Naive thymus-derived CD4-positive, alpha-beta T cell (primary cell): ENCODE measurements around the gene CCNL2. TPM values are rescaled to one million over a fixed set of nuclear protein-coding genes. Genes with fewer than 3 reads are reported as not detected.

Experiments
- microRNA-seq: library from miRNA; unstranded; fragments of <30 nt; microRNA quantifications from one replicate; pipeline ENCODE4 v1.2.0, GENCODE V29; 2022; ENCODE audit warnings: borderline microRNAs expressed
- polyA plus RNA-seq, 2 donors: library from polyadenylated mRNA; unstranded; fragments of 300-500 nt; fragmentation: Illumina TruSeq; gene quantifications; one replicate each; pipeline ENCODE4 v1.2.3, GENCODE V29; 2021
- total RNA-seq, 6 experiments: library from RNA in 5 of 6; stranded (reverse) in 5 of 6; gene quantifications; 1 replicate in 5 of 6; 2 replicates in 1 of 6; pipeline ENCODE4 v1.2.3 and lab custom pipeline; 2021 to 2026

CCNL2 gene
- total and polyA plus RNA-seq, 7 experiments from 2014 or later = 16.3 to 403 (median 238) TPM

Small RNA genes lying within 50 kb of the gene (microRNA-seq; reads per million reads assigned to microRNA genes)
- not detected for gene MIR6808

Other genes with a start within 250 kb of the CCNL2 start
- gene TTLL10, start 225.5 kb downstream of the CCNL2 start, total RNA-seq = under 1 TPM in 2 of 5 experiments, not detected in 3; 0.58 to 0.80 TPM
- not detected for gene TTLL10, start 225.5 kb downstream of the CCNL2 start, polyA plus RNA-seq
- 10 to 100 TPM in 2 of 5 experiments, 1 to 10 TPM in 1, not detected in 2; 2.6 to 81.7 (median 12.6) TPM for gene TNFRSF18, start 192.7 kb downstream of the CCNL2 start, total RNA-seq
- under 1 TPM in 1 of 2 donors, not detected in 1; 0.32 TPM for gene TNFRSF18, start 192.7 kb downstream of the CCNL2 start, polyA plus RNA-seq
- 100 to 1,000 TPM in 1 of 5 experiments, 10 to 100 TPM in 1, 1 to 10 TPM in 2, under 1 TPM in 1; 0.49 to 192 (median 7.8) TPM for gene TNFRSF4, start 185.2 kb downstream of the CCNL2 start, total RNA-seq
- 1 to 10 TPM; 1.4 to 1.5 TPM for gene TNFRSF4, start 185.2 kb downstream of the CCNL2 start, polyA plus RNA-seq
- 100 to 1,000 TPM in 4 of 5 experiments, 10 to 100 TPM in 1; 75.8 to 124 (median 110) TPM for gene SDF4, start 167.3 kb downstream of the CCNL2 start, total RNA-seq
- gene SDF4, start 167.3 kb downstream of the CCNL2 start, polyA plus RNA-seq = 10 to 100 TPM; 74.8 to 90.7 TPM
- gene B3GALT6, start 167.1 kb downstream of the CCNL2 start, total RNA-seq = 10 to 100 TPM; 10.9 to 29.0 (median 22.8) TPM
- 10 to 100 TPM in 1 of 2 donors, 1 to 10 TPM in 1; 7.2 to 12.7 TPM for gene B3GALT6, start 167.1 kb downstream of the CCNL2 start, polyA plus RNA-seq
- 1 to 10 TPM; 2.5 to 5.8 (median 3.0) TPM for gene C1QTNF12, start 152.6 kb downstream of the CCNL2 start, total RNA-seq
- gene C1QTNF12, start 152.6 kb downstream of the CCNL2 start, polyA plus RNA-seq = under 1 TPM in 1 of 2 donors, not detected in 1; 0.56 TPM
- 10 to 100 TPM; 62.3 to 89.3 (median 75.1) TPM for gene UBE2J2, start 125.5 kb downstream of the CCNL2 start, total RNA-seq
- 10 to 100 TPM; 86.1 to 92.2 TPM for gene UBE2J2, start 125.5 kb downstream of the CCNL2 start, polyA plus RNA-seq
- gene SCNN1D, start 118.9 kb downstream of the CCNL2 start, total RNA-seq = 10 to 100 TPM in 3 of 5 experiments, 1 to 10 TPM in 2; 4.2 to 15.8 (median 10.1) TPM
- not detected for gene SCNN1D, start 118.9 kb downstream of the CCNL2 start, polyA plus RNA-seq
- 10 to 100 TPM; 51.5 to 70.8 (median 58.2) TPM for gene ACAP3, start 91.4 kb downstream of the CCNL2 start, total RNA-seq
- 1 to 10 TPM; 3.2 to 5.9 TPM for gene ACAP3, start 91.4 kb downstream of the CCNL2 start, polyA plus RNA-seq
- 10 to 100 TPM; 17.7 to 25.4 (median 19.4) TPM for gene PUSL1, start 90.7 kb downstream of the CCNL2 start, total RNA-seq
- gene PUSL1, start 90.7 kb downstream of the CCNL2 start, polyA plus RNA-seq = 10 to 100 TPM; 16.2 to 26.1 TPM
- gene INTS11, start 74.7 kb downstream of the CCNL2 start, total RNA-seq = 100 to 1,000 TPM; 126 to 187 (median 161) TPM
- 10 to 100 TPM; 62.8 to 74.0 TPM for gene INTS11, start 74.7 kb downstream of the CCNL2 start, polyA plus RNA-seq
- gene CPTP, start 74.5 kb downstream of the CCNL2 start, total RNA-seq = 10 to 100 TPM; 11.5 to 29.3 (median 19.1) TPM
- gene CPTP, start 74.5 kb downstream of the CCNL2 start, polyA plus RNA-seq = 10 to 100 TPM; 17.7 to 26.5 TPM
- gene TAS1R3, start 68.1 kb downstream of the CCNL2 start, total RNA-seq = 1 to 10 TPM; 1.1 to 2.6 (median 1.8) TPM
- gene TAS1R3, start 68.1 kb downstream of the CCNL2 start, polyA plus RNA-seq = under 1 TPM in 1 of 2 donors, not detected in 1; 0.32 TPM
- gene DVL1, start 49.9 kb downstream of the CCNL2 start, total RNA-seq = 10 to 100 TPM; 40.2 to 54.9 (median 45.9) TPM
- 1 to 10 TPM in 1 of 2 donors, under 1 TPM in 1; 0.78 to 1.1 TPM for gene DVL1, start 49.9 kb downstream of the CCNL2 start, polyA plus RNA-seq
- gene MXRA8, start 40.8 kb downstream of the CCNL2 start, total RNA-seq = 1 to 10 TPM in 3 of 5 experiments, under 1 TPM in 2; 0.39 to 2.2 (median 1.0) TPM
- under 1 TPM; 0.41 to 0.66 TPM for gene MXRA8, start 40.8 kb downstream of the CCNL2 start, polyA plus RNA-seq
- 100 to 1,000 TPM in 1 of 5 experiments, 10 to 100 TPM in 4; 53.8 to 107 (median 64.5) TPM for gene AURKAIP1, start 24.1 kb downstream of the CCNL2 start, total RNA-seq
- 100 to 1,000 TPM; 135 to 160 TPM for gene AURKAIP1, start 24.1 kb downstream of the CCNL2 start, polyA plus RNA-seq
- 100 to 1,000 TPM in 4 of 5 experiments, 10 to 100 TPM in 1; 91.2 to 135 (median 122) TPM for gene MRPL20, start 8.0 kb upstream of the CCNL2 start, total RNA-seq
- 100 to 1,000 TPM; 221 to 239 TPM for gene MRPL20, start 8.0 kb upstream of the CCNL2 start, polyA plus RNA-seq
- not detected for gene ANKRD65, start 21.9 kb upstream of the CCNL2 start, total RNA-seq
- gene ANKRD65, start 21.9 kb upstream of the CCNL2 start, polyA plus RNA-seq = not detected
- 1 to 10 TPM in 1 of 5 experiments, under 1 TPM in 1, not detected in 3; 0.15 to 1.2 TPM for gene VWA1, start 36.4 kb upstream of the CCNL2 start, total RNA-seq
- gene VWA1, start 36.4 kb upstream of the CCNL2 start, polyA plus RNA-seq = not detected
- 1 to 10 TPM in 4 of 5 experiments, under 1 TPM in 1; 0.61 to 2.0 (median 1.4) TPM for gene ATAD3C, start 50.4 kb upstream of the CCNL2 start, total RNA-seq
- gene ATAD3C, start 50.4 kb upstream of the CCNL2 start, polyA plus RNA-seq = under 1 TPM; 0.64 to 0.76 TPM
- gene ATAD3B, start 72.4 kb upstream of the CCNL2 start, total RNA-seq = 10 to 100 TPM; 42.5 to 53.8 (median 51.7) TPM
- gene ATAD3B, start 72.4 kb upstream of the CCNL2 start, polyA plus RNA-seq = 1 to 10 TPM; 4.5 to 6.1 TPM
- gene ATAD3A, start 112.8 kb upstream of the CCNL2 start, total RNA-seq = 10 to 100 TPM; 21.0 to 41.3 (median 22.9) TPM
- 10 to 100 TPM in 1 of 2 donors, 1 to 10 TPM in 1; 5.4 to 11.6 TPM for gene ATAD3A, start 112.8 kb upstream of the CCNL2 start, polyA plus RNA-seq
- 1 to 10 TPM in 3 of 5 experiments, under 1 TPM in 1, not detected in 1; 0.66 to 2.8 (median 1.7) TPM for gene TMEM240, start 141.3 kb upstream of the CCNL2 start, total RNA-seq
- under 1 TPM in 1 of 2 donors, not detected in 1; 0.84 TPM for gene TMEM240, start 141.3 kb upstream of the CCNL2 start, polyA plus RNA-seq
- gene SSU72, start 175.5 kb upstream of the CCNL2 start, total RNA-seq = 100 to 1,000 TPM; 121 to 148 (median 137) TPM
- 100 to 1,000 TPM; 211 to 267 TPM for gene SSU72, start 175.5 kb upstream of the CCNL2 start, polyA plus RNA-seq
- gene FNDC10, start 200.8 kb upstream of the CCNL2 start, total RNA-seq = 10 to 100 TPM in 1 of 5 experiments, 1 to 10 TPM in 4; 3.2 to 10.7 (median 4.0) TPM
- gene FNDC10, start 200.8 kb upstream of the CCNL2 start, polyA plus RNA-seq = 1 to 10 TPM; 1.3 to 1.6 TPM
- 100 to 1,000 TPM in 2 of 5 experiments, 10 to 100 TPM in 3; 45.6 to 129 (median 65.7) TPM for gene MIB2, start 216.2 kb upstream of the CCNL2 start, total RNA-seq
- 10 to 100 TPM; 23.4 to 36.7 TPM for gene MIB2, start 216.2 kb upstream of the CCNL2 start, polyA plus RNA-seq
- 10 to 100 TPM in 1 of 5 experiments, 1 to 10 TPM in 4; 2.7 to 12.8 (median 4.2) TPM for gene MMP23B, start 232.8 kb upstream of the CCNL2 start, total RNA-seq
- not detected for gene MMP23B, start 232.8 kb upstream of the CCNL2 start, polyA plus RNA-seq